OCI-LY1 (cell line): ENCODE results near the gene COX19.
A peak's percentile ranks its signal among the peaks of the same experiment; 100 is the strongest.

Experiments
- H2AFZ ChIP-seq: fragments of 200-600 bp; sonication (generic), shearing (Covaris generic); 2 replicates; pipeline ENCODE4 v1.6.0; 2014; ENCODE audit warnings: antibody characterized with exemption, mild to moderate bottlenecking, low read length
- H3F3A ChIP-seq: fragments of 200-600 bp; sonication (generic), shearing (Covaris generic); 2 replicates; pipeline ENCODE4 v1.6.0; 2014; ENCODE audit warnings: mild to moderate bottlenecking, antibody characterized with exemption, low read length, moderate library complexity; ENCODE audit not compliant: insufficient read depth
- H3K27ac ChIP-seq: fragments of 200-600 bp; sonication (generic); 2 replicates; pipeline ENCODE4 v1.5.1; 2014; ENCODE audit warnings: low read length, mixed run types, mild to moderate bottlenecking, low read depth; ENCODE audit not compliant: poor library complexity, severe bottlenecking
- H3K27me3 ChIP-seq: fragments of 200-600 bp; sonication (generic); 2 replicates; pipeline ENCODE4 v1.6.0; 2014; ENCODE audit warnings: antibody characterized with exemption, mild to moderate bottlenecking, low read length, moderate library complexity; ENCODE audit not compliant: insufficient read depth
- H3K36me3 ChIP-seq: fragments of 200-600 bp; sonication (generic); 2 replicates; pipeline ENCODE4 v1.6.1; 2014; ENCODE audit warnings: mild to moderate bottlenecking, antibody characterized with exemption, low read length, moderate library complexity, mixed read lengths; ENCODE audit not compliant: insufficient read depth
- H3K4me1 ChIP-seq: fragments of 200-600 bp; sonication (generic); 2 replicates; pipeline ENCODE4 v1.5.1; 2014; ENCODE audit warnings: mild to moderate bottlenecking, low read length, moderate library complexity; ENCODE audit not compliant: insufficient read depth, severe bottlenecking
- H3K4me2 ChIP-seq: fragments of 200-600 bp; sonication (generic), shearing (Covaris generic); 2 replicates; pipeline ENCODE4 v1.6.1; 2014; ENCODE audit warnings: low read length
- H3K4me3 ChIP-seq: fragments of 200-600 bp; sonication (generic); 2 replicates; pipeline ENCODE4 v1.5.1; 2014; ENCODE audit warnings: low read length, low read depth, mild to moderate bottlenecking, mixed read lengths; ENCODE audit not compliant: poor library complexity, severe bottlenecking
- H3K79me2 ChIP-seq: fragments of 200-600 bp; shearing (Covaris generic); 2 replicates; pipeline ENCODE4 v1.6.1; 2016; ENCODE audit warnings: mixed run types, low read length, mixed read lengths; ENCODE audit not compliant: insufficient read depth
- H3K9ac ChIP-seq: fragments of 200-600 bp; sonication (generic), shearing (Covaris generic); 2 replicates; pipeline ENCODE4 v1.6.1; 2014; ENCODE audit warnings: mild to moderate bottlenecking, low read length, mixed read lengths
- H3K9me2 ChIP-seq: fragments of 200-600 bp; sonication (generic), shearing (Covaris generic); 2 replicates; pipeline ENCODE4 v1.6.1; 2014; ENCODE audit warnings: low read depth, mild to moderate bottlenecking, low read length, mixed read lengths
- H3K9me3 ChIP-seq: fragments of 200-600 bp; shearing (Covaris generic); 2 replicates; pipeline ENCODE4 v1.6.1; 2014; ENCODE audit warnings: low read length, mixed read lengths
- H4K20me1 ChIP-seq: fragments of 200-600 bp; sonication (generic), shearing (Covaris generic); 2 replicates; pipeline ENCODE4 v1.6.0; 2016; ENCODE audit warnings: mild to moderate bottlenecking, low read length; ENCODE audit not compliant: insufficient read depth
- CTCF ChIP-seq: fragments of 200-600 bp; sonication (generic), shearing (Covaris generic); IDR thresholded peaks from 2 replicates; pipeline ENCODE4 v1.5.1; 2017; ENCODE audit warnings: mild to moderate bottlenecking, antibody characterized with exemption, low read length, moderate library complexity, mixed read lengths
- EZH2 ChIP-seq: fragments of 200-600 bp; sonication (generic), shearing (Covaris generic); IDR thresholded peaks from 2 replicates; pipeline ENCODE4 v1.8.0; 2017; ENCODE audit warnings: borderline replicate concordance, mixed run types, mild to moderate bottlenecking, antibody characterized with exemption, low read length, moderate library complexity, mixed read lengths

Gene COX19

GRCh38 chr7:1021366-1021765 lies 46.0 kb upstream of the COX19 start:
- TF ChIP-seq EZH2 (no peak), CTCF (no peak)
- Histone ChIP-seq H3K27me3 (no peaks in the 10 kb centered on the region), H3K9me2 (no peaks in the 10 kb centered on the region), H3K79me2 (no peaks in the 10 kb centered on the region), H3K9ac (no peak overlapping the region), H3K4me1 (peaks cover 36% of the 10 kb centered on the region), H2AFZ (no peak overlapping the region), H3K4me2 (no peak overlapping the region), H3K27ac (no peak overlapping the region), H3K9me3 (no peaks in the 10 kb centered on the region), H3K36me3 (no peaks in the 10 kb centered on the region), H3F3A (no peaks in the 10 kb centered on the region), H4K20me1 (no peaks in the 10 kb centered on the region), H3K4me3 (no peak overlapping the region)

- Histone ChIP-seq H2AFZ (no peak overlapping the region), H3K79me2 (no peaks in the 10 kb centered on the region), H3K36me3 (no peaks in the 10 kb centered on the region), H3K4me1 (peaks cover 31% of the 10 kb centered on the region), H3K9me2 (no peaks in the 10 kb centered on the region), H3K9me3 (no peaks in the 10 kb centered on the region), H3K4me3 (no peak overlapping the region), H3K9ac (no peak overlapping the region), H3F3A (no peaks in the 10 kb centered on the region), H3K4me2 (no peak overlapping the region), H3K27me3 (no peaks in the 10 kb centered on the region), H4K20me1 (no peaks in the 10 kb centered on the region), H3K27ac (no peak overlapping the region)
- peak; percentile 65 for TF ChIP-seq CTCF
- TF ChIP-seq EZH2: no peak
These were observed 45.5 kb upstream of the COX19 start for GRCh38 chr7:1020849-1021251.

GRCh38 chr7:1019789-1020610 lies 44.7 kb upstream of the COX19 start:
- no peaks in the 10 kb centered on the region for H3K79me2 ChIP-seq
- H3K4me1 ChIP-seq: peaks cover 31% of the 10 kb centered on the region
- H4K20me1 ChIP-seq: no peaks in the 10 kb centered on the region

More at GRCh38 chr7:1019789-1020610, 44.7 kb upstream of the COX19 start:
- no peaks in the 10 kb centered on the region for H3F3A ChIP-seq
- no peaks in the 10 kb centered on the region for H3K36me3 ChIP-seq
- no peaks in the 10 kb centered on the region for H3K9me3 ChIP-seq
- H3K27me3 ChIP-seq: no peaks in the 10 kb centered on the region
- no peak overlapping the region for H3K27ac ChIP-seq
- H2AFZ ChIP-seq: no peak overlapping the region
- no peak overlapping the region for H3K4me3 ChIP-seq
- no peak overlapping the region for H3K4me2 ChIP-seq
- no peak for TF ChIP-seq CTCF
- TF ChIP-seq EZH2: no peak
- no peaks in the 10 kb centered on the region for H3K9me2 ChIP-seq
- no peak overlapping the region for H3K9ac ChIP-seq
